MV-4-11 (cell line): ENCODE data around the gene CEP83.
"Not testable (repeated sequence)": the region's sequence is repeated elsewhere in the genome, so short reads cannot be mapped to it uniquely, and the experiment has no call there.

ENCODE experiments used
- DNase-seq: peaks from one replicate; lab custom pipeline; 2025; lab: John Stamatoyannopoulos, UW

The CEP83 gene

DNA sequence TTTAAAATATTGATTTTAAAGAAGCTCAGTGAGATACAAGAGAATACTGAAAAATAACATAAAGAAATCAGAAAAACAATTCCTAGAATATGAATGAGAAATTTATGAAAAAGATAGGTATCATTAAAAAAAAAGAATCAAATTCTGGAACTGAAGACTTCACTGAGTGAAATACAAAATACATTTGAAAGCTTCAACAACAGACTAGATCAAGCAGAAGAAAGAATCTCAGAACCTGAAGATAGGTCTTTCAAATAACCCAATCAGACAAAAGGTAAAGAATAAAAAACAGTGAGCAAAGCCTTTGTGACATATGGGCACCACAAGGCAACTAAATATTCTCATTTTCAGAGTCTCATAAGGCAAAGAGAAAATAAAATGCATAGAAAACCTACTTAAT, 29.4 kb downstream of the CEP83 start:
- DNase-seq = no peak

DNA sequence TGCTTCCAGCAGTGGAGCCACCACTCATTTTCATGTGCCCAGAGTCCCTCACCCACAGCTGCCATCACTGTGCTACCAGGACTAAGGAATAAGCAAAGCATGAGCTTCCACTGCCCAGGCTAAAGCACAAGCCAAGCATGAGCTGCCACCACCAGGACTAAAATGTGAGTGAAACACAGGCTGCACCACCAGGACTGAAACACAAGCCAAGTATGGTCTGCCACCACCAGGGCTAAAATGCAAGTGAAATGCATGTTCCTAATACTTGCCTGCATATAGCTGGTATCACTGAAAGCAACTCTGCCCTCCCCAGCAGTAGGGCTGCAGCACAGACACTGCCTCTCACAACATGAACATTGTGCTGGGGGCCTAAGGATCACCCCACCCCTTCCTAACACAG, 30.0 kb downstream of the CEP83 start:
- no peak for DNase-seq

DNA sequence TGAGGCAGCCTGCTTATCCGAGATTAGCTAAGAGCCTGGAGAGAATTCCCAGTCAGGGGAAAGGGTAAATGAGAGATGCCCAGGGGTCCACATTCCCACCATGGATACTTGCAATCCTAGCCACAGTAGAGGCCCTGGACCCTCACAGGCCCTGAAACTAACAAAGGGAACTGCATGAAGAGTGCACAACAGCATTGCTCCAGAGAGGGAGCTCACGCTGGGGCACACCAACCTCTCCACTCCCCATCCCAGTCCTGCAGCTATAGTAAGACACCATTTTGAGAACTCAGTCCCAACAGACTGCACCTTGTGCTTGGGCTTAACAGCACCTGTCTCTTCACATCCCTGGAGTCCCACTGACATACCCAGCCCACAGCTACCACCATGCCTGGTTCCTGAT, 30.5 kb downstream of the CEP83 start:
- no peak for DNase-seq

DNA sequence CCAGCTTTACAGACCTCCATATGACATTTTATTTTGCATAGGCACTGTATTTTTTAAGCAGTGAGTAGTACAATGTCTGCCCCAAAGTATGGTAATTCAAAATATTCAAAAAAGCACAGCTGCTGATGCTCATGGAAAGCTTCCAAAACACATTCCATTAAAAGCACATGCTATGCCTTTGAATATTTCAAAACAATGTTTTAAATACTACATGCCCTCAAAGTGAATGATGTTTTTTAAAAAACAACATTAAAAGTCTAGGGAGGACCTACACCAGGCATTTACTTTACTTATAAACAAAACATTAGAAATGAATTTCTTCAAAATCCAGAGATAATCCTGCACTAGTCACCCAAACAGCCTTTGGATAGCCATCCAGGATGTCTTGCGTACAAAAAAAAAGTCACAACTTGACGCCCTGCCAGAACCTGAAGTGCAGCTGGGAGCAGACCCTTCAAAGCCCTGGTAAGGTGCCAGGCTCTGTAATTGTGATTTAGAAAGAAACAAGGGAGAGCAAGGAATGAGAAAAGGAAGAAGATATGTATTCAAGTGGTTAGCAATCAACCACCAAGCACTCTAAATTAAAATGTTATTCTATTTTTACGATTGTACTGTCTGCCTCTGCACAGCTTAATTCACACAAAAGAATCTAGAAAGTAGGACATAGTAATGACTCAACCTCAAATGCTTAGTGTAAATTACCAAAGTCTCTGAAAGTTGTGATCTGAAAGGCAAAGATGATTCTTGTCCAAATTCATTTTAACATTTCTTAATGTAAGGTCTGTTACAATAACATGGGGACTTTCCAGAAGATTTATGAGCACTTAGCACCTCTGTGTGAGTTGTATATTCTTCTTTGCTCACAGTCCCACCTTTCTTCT, 31.9 kb downstream of the CEP83 start:
- no peak for DNase-seq

DNA sequence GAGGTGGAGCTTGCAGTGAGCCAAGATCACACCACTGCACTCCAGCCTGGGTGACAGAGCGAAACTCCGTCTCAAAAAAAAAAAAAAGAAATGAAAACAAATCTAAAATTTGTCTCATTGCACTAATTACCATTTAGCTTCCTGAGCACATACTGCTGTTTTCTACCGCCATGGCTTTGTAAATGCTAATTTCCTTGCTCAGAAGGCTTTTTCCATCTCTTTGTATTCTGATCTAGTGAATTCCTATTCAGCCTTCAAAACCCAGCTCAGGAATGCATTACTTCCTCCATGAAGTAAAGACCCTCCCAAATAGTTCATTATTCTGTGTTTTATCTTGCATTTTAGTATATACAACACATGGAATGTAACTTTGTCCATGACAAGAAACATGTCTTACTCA, 33.6 kb downstream of the CEP83 start:
- DNase-seq = no peak

DNA sequence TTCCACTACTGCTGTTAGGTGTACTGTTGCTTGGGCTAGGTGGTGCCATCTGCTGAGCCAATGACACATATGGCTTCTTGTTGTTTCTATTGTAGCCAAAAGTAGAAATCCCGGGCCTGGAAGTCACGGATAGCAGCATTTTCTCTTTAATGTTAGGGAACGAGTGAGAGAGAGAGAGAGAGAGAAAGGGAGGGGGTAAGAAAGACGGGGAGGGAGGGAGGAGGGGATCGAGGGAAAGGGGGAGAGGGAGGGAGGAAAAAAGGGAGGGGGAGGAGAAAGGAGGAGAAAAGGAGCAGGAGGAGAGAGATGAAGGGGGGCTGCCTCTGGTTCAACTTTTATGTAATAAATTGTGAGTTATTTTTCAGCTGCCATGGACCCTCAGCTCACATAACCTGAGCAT, 34.8 kb downstream of the CEP83 start:
- not testable (repeated sequence) for DNase-seq

DNA sequence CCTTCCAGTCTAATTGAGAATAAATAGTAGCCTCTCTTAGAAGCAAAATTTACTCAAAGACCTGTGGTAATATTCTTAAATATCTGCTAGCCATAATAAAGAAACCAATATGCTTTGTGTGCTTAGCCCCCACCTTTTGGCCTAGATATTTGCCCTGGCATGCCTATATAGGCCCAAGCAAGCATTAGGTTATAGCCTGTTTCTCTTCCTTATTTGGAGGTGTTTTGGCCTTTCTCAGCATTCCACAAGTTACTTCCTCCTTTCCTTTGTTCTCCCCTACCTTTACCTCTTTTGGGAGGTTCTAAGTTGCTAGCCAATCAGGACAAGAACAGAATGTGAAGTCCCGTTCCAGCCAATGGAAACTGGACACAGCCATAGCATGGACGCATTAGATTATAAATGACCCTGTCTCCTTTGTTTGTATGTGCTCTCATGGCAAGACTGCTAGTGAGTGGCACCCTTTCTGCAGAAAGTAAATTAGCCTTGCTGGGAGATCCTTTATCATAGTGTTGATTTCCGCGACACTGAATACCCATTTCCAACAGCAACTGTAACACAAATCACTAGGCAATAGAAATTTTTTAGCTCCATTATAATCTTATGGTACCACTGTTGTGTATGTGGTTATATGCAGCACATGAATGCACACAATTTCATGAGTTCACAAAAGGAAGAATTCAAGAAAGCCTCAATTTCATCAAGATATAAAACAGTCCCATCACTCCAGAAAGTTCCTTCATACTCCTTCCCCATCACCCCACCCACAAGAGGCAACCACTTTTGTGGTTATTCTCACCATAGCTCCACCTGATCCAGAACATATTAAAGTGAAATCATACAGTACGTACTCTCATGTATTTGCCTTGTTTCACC, 37.6 kb downstream of the CEP83 start:
- no peak for DNase-seq

DNA sequence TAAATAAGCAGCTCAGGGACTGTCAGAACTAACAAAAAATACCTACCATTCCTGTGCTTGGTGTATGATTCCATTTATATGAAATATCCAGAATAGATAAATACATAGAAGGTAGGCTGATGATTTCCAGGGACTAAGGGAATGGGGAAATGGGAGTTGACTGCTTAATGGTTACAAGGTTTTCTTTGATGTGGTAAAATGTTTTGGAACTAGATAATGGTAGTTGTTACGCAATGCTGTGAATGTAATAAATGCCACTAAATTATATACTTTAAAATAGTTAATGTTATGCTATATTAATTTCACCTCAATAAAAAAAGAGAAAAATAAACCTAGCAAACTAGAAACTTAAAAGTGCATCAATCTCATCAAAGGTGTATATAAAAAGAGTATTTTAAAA, 41.1 kb downstream of the CEP83 start:
- peak; percentile 13 for DNase-seq

DNA sequence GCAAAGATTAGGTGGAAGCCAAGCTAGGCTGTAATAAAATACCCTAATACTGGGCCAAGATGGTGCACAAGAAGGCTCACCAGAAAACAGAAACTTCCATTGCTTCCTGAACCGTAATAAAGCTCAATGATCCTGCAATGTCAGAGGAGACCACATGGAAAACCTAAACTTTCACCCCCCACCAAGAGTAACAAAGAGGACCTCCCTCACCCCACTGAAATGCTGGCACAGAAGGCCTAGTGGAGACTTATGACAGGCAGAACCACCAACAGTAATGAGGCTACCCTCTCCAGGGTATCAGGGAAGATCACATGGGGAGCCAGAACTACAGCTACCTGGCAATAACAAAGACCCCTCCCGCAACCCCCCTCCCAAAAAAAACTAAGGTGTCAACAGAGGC, 43.1 kb downstream of the CEP83 start:
- DNase-seq = no peak

DNA sequence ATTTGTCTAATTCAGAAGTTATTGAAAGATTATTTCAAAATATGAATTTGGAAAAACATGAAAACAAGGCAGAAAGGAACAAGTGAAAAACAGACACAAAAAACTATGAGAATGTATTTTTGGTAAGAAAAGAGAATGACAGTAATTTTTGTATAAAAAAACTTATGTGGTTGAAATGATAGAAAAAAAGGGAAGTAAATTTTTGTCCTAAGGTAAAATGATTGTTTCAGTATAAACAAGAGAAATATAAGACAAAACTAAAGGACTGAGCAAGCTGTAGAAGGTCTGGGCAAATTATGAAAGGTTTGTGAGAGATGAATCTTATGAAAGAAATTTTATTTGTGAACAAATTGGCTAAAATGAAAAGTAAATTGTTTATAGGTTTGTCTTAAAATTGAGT, 44.6 kb downstream of the CEP83 start:
- DNase-seq = peak; percentile 1

DNA sequence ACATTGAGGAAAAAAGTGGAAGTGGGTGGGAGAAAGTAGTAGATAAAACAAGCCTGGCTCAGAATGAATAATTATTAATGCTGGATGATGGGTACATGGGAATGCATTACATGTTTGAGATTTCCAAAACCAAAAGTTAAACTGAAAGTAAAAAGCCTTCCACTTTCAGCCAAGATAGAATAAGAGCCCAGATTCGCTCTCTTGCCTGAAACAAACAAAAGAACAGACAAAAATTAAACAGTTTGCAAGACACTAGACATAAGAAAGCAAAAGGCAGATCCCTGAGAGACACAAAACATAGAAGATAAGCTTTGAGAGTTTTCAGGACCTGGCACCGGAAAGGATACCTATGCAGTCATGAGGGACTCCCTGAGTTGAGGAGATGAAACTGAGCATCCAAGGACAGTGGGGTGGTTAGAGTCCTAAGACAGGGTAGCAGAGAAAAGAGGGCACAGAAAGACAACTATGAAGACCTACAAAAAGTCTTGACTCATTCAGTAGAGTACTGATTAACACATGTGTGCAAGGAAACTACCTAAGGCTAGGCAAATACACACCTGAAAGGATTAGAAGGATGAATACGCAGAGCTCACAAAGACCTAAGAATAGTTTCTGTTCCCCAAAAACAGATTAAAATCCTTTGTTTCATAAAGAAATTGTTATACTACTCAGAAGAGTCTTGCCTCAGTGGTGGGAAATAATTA, 54.1 kb downstream of the CEP83 start:
- no peak for DNase-seq

DNA sequence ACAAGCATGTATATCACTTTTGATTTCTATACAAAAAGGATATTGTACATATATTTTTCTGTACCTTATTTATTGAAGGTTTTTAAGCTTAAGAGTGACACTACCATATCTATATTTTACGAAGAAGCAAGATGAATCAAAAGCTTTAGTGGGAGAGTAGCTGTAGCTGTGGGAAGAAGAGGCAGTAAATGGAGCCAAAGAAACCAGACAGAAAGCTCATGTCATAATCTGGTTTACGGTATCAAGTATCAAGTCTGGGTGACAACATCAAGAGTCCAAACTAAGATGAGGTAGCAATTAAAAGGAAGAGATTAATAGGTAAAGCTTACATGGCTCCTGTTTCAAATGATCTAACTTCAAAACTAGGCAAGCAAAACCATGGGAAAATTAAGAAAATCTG, 54.8 kb downstream of the CEP83 start:
- no peak for DNase-seq

DNA sequence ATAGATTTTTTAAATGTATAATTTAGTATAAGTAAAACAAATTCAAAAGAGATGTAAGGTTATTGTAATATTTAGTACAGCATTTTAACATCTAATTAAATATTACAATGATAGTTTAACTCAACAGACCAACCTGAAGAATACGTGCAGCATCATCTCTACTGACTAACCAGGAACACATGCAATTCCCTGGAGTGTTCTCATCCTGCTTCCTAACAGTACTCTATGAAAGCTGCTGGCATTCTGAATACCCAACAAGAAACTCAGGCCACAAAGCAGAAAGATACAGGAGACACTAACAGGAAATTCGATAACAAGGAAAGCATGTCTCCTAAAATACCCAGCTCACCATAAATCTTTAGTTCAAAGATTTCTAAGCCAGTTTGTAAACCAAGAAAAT, 58.3 kb downstream of the CEP83 start:
- DNase-seq = no peak

DNA sequence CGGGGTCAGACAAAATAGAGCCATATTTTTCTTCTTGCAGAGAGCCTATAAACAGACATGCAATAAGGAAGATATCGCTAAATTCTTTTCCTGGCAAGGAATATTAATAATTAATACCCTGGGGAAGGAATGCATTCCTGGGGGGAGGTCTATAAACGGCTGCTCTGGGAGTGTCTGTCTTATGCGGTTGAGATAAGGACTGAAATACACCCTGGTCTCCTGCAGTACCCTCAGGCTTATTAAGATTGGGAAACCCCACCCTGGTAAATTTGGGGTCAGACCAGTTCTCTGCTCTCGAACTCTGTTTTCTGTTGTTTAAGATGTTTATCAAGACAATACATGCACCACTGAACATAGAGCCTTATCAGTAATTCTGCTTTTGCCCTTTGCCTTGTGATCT, 61.0 kb downstream of the CEP83 start:
- not testable (repeated sequence) for DNase-seq

DNA sequence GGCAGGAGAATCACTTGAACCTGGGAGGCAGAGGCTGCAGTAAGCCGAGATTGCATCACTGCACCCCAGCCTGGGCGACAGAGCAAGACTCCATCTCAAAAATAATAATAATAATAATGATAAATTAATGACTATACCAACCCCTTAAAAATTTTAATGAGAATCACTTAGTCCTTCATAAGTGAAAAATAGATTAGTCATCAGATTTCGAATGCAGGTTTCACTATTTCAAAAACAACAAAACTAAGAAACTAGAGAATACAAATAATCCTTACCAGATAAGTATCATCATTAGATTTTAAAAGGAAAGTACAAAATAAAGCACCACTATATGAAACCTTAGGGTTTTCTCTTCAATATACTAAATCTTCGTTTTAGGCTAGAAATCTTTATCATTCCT, 62.3 kb downstream of the CEP83 start:
- DNase-seq = no peak

DNA sequence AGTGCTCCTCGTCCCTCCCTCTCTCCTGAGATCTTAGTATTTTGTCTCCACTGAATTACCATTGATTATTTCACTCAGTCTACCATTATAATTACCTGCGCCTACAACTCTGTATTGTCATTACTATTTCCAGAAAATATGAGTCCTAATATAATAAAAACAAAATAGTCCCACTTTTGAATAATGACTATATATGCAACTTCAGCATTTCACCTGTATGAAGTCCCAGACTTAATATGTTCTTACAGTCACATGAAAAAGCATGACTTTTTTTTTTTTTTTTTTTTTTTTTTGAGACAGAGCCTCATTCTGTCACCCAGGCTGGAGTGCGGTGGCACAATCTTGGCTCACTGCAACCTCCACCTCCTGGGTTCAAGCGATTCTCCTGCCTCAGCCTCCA, 63.7 kb downstream of the CEP83 start:
- not testable (repeated sequence) for DNase-seq

DNA sequence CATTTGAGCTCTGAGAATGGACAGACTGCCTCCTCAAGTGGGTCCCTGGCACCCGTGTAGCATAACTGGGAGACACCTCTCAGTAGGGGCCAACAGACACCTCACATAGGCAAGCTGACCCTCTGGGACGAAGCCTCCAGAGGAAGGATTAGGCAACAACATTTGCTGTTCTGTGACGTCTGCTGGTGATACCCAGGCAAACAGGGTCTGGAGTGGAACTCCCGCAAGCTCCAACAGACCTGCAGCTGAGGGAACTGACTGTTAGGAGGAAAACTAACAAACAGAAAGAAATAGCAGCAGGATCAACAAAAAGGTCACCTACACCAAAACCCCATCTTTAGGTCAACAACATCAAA, 69.6 kb downstream of the CEP83 start:
- no peak for DNase-seq

DNA sequence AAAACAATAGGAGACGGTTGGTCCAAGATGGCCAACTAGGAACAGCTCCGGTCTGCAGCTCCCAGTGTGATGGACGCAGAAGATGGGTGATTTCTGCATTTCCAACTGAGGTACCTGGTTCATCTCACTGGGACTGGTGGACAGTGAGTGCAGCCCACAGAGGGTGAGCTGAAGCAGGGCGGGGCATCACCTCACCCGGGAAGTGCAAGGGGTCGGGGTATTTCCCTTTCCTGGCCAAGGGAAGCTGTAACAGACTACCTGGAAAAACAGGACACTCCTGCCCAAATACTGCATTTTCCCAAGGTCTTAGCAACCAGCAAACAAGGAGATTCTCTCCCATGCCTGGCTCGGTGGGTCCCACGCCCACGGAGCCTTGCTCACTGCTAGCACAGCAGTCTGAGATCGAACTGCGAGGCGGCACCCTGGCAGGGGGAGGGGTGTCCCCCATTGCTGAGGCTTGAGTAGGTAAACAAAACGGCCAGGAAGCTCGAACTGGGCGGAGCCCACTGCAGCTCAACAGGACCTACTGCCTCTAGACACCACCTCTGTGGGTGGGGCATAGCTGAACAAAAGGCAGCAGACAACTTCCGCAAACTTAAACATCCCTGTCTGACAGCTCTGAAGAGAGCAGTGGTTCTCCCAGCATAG, 70.1 kb downstream of the CEP83 start:
- not testable (repeated sequence) for DNase-seq

DNA sequence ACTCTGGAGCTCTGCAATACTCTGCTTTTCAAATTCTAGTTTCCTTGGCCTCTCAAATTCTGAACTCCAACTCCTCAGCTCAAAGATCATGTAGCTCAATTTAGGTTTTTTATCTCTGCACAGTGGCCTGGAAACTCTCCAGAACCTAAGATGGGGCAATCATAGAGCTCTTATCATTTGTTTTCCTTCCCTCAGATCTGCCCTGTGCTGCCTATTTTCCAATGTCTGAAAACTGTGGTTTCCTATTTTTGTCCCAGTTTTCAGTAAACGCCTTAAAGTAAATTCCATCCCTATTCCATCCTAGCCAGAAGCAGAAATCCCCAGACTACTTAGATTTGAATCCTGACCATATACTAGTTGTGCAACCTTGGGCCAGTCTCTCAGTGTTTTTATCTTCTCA, 73.2 kb downstream of the CEP83 start:
- DNase-seq = no peak

DNA sequence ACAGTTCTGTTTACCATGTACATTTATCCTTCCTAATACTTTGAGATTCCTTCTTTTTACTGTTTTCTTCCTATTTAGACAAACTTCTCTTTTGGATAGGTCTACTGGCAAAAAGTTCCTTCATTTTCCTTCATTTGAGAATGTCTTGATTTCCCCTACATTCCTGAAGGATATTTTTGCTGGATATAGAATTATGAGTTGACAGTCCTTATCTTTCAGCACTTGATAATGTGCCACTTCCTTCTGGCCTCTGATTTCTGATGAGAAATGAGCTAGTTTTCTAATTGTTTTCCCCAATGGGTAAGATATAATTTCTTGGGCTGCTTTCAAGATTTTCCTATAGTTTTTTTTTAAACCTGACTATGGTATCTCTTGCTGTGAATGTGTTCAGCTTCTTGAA, 75.6 kb downstream of the CEP83 start:
- DNase-seq = no peak

DNA sequence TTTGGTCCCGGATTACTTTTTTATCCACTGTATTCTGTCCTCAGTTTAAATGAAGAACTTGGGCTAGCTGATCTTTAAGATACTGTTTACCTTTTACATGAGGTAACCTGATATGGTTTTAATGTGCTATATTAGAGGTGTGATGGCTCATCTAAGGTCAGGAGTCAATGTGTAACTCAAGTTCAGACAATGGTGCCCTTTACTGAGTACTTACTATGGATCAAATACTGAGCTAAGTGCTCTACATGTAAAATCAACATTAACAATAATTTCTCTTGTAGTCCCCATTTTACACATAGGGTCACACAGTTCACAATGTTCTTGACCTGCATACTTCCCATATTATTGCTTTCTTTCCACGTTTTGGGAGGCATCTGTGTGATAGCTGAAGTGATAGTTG, 79.2 kb downstream of the CEP83 start:
- no peak for DNase-seq

DNA sequence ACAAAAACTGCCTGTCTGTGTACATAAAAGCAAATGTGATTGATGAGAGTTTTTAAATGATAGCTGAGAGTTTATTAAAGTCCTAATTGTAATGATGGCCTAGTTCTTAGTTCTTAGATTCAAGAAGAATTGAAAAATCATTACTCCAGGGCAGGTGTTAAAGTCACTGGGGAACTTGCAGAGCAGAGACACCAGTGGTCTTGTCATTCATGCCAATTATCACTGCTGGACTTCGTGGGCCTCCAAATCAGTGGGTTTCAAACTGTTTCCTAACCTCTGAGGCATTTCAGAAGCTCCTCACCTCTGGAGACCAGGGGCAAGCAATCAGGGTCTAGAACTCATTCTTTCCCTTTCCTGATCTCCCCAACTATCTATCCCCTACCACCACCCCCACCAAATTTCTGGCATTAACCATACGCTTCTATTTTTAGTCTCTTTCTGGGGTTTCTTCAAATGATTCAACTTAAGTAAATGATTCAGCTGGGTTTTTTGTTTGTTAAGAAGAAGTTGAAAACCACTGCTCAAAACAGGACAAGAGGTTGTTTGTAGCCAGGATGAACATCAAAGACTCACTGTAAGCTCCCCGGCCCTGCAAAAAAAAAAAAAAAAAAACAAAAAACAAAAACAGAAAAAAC, 80.1 kb downstream of the CEP83 start:
- DNase-seq = no peak
